RWPE1 (cell line): Measurements from ENCODE around the gene BID.

Experiments used
- CTCF ChIA-PET: fragments of 350-600 bp; sonication (Branson Sonifier 250); formaldehyde crosslinking; extraction: SDS; loops from one replicate; lab custom pipeline; 2021; lab: Yijun Ruan, JAX
- POLR2A ChIA-PET: fragments of 400-600 bp; formaldehyde crosslinking; extraction: SDS; loops from one replicate; lab custom pipeline; 2020; ENCODE audit warnings: antibody characterized with exemption; ENCODE audit not compliant: low non-redundant PET; lab: Yijun Ruan, JAX
- DNase-seq: peaks from one replicate; pipeline ENCODE4 v3.0.0; 2012; ENCODE audit warnings: low spot score
- H3K27ac ChIP-seq: fragments of 450-650 bp; 2 replicates; pipeline ENCODE4 v1.5.1; 2017
- CTCF ChIP-seq: fragments of 450-650 bp; conservative IDR thresholded peaks from 2 replicates; pipeline ENCODE4 v1.5.1; 2017; ENCODE audit warnings: low read depth, mild to moderate bottlenecking

Gene BID

DNA sequence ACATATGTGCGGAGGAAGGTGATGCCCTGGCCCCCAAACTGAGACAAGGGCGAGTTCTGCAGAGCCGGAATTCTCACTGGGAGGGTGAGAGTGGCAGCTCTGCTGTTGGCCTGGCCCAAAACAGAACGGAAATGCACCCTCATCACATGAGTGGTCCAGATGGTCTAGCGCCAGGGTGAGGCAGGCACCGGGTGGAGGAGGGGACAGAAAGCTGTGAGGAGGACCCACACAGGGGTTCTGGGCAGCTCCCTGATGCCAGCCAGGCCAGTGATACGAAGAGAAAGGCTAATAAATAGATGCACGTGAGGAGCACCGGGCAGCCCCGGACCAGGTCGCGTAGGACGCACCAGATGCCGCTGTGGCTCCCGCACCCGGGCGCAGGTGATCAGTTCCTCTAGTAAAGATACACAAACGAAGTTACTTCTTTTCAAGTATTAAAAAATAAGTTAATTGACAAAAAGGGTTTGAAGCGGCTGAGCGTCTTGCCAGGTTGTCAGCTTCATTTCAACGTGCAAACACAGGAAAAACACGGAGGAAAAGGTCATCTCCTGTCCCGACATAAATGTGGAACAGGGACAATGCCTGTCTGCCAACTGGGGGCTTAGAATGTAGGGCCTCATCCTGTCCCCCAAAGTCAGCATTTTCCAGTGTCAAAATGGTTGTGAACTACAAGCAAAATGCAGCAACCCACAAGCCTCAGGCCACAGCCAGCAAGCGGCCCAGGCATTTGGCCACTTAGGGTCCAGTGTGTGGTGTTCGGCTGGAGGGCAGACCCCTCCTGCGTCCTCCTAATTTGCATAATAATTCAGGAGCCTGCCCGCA lies 15.3 kb upstream of the BID start:
- no peak for DNase-seq
- no peak for TF ChIP-seq CTCF
- ChIA-PET POLR2A (no interaction called here), CTCF (no interaction called here)
- H3K27ac ChIP-seq = 0 out of 2 replicates have a peak overlapping the region, but pooled peaks have one; percentile 16

- DNase-seq = no peak
- TF ChIP-seq CTCF = no peak
- H3K27ac ChIP-seq = peak overlapping the region; percentile 16
- ChIA-PET POLR2A (no interaction called here), CTCF (no interaction called here)
These were observed 14.5 kb upstream of the BID start for GRCh38 chr22:17788528-17789378.

DNA sequence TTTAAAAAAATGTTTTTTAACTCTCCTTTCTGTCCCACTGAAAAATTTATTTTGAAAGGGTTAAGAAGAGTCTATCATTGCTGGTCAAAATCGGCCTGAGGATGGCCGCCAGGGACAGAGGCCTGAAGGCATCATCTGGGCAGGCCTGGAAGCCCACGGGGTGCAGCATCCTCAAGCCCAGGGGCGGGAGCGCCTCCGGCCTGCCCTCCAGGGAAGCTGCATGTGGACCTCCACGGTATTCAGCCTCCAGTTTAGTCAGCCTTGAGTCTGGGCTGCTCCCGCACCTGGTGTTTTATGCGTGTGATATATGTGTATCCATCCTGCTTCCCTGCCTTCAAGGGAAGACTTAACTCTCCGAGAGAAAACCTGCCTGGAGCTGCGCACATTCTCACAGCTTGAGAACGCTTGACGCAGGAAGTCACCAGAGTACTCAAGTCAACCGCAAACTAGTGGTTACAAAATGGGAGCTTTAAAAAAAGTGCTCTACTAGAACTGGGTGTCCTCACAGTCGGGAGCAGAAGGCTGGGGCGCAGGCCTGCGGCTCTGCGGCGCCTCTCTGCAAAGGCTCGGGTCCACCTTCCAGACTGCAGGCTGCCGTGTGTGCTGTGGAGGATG lies 13.6 kb upstream of the BID start:
- peak overlapping the region; percentile 16 for H3K27ac ChIP-seq
- CTCF ChIA-PET = no interaction called here
- no peak for DNase-seq
- POLR2A ChIA-PET = no interaction called here
- TF ChIP-seq CTCF = no peak

DNA sequence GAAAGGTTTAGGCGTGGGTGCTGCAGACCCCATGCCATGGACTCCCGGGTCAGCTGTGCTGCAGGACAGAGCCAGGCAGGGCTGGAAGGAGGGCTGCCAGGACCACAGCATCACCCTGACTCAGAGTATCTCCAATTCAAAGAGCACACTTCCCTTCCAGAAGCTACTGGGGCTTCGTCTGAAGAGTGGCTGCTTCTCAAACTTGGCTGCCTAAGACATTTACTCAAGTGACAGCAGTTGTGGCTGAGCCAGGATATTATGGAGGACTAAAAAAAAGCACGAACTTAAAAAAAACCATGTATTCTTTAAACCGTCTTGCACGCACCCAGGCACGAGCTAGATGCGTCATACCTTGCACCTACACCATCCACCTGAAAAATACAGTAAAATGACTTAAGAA lies 13.0 kb upstream of the BID start:
- CTCF ChIA-PET = interaction anchor here (0.7 kb wide), 1 partner anchor 1975 kb away, joined by 3 read pairs; no protein-coding TSS in a partner anchor
- no peak for TF ChIP-seq CTCF
- DNase-seq = no peak
- peak overlapping the region; percentile 77 for H3K27ac ChIP-seq
- POLR2A ChIA-PET = no interaction called here

GRCh38 chr22:17786435-17787161 lies 12.3 kb upstream of the BID start:
- POLR2A ChIA-PET = no interaction called here
- peak overlapping the region; percentile 77 for H3K27ac ChIP-seq
- TF ChIP-seq CTCF = no peak
- no peak for DNase-seq
- CTCF ChIA-PET = interaction anchor here (0.7 to 1.5 kb wide), 2 partner anchors 228 to 1975 kb away, joined by 3 read pairs; no protein-coding TSS in a partner anchor
